GM08714 (cell line): ENCODE results near the gene PAX7.
"Not testable (repeated sequence)": the region's sequence is repeated elsewhere in the genome, so short reads cannot be mapped to it uniquely, and the experiment has no call there.

Experiments
- H3K4me3 ChIP-seq: fragments of 200-500 bp; sonication (Bioruptor generic); 2 replicates; pipeline ENCODE4 v1.5.1; 2014; ENCODE audit warnings: mild to moderate bottlenecking, low read length, inconsistent platforms
- ZNF274 ChIP-seq: IDR thresholded peaks from 2 replicates; pipeline ENCODE4 v1.6.1; 2012; ENCODE audit warnings: mild to moderate bottlenecking, low read depth, low read length

The PAX7 gene

DNA sequence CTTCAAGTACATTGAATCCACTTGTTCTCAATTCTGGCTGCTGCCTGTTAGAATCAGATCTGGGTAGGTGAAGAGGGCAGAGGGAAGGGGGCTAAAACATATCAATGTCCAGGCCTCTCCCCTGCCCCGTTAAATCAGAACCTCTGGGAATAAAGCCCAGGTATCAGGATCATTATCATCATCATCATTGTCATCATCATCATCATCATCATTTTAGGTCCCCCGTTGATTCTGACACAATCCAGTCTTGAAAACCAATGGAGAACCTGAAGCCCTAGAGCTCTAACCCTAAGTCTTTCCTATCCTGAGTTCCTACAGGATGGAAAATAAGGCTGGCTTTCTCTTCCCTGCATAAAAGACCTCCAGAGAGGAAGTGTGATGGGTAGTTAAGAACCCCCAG lies 135.7 kb downstream of the PAX7 start:
- H3K4me3 ChIP-seq = no peak overlapping the region
- no peak for TF ChIP-seq ZNF274

DNA sequence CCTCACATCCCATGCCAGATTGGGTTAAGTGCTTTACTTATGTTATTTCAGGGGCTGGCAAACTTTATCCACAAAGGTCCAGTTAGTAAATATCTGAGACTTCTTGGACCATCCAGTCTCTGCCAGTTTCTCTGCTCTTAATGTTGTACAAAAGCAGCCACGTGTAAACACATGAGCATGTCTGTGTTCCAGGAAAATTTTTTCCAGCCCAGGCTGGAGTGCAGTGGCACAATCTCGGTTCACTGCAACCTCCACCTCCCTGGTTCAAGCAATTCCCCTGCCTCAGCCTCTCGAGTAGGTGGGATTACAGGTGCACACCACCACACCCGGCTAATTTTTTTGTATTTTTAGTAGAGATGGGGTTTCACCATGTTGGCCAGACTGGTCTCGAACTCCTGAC lies 136.9 kb downstream of the PAX7 start:
- H3K4me3 ChIP-seq = not testable (repeated sequence)

DNA sequence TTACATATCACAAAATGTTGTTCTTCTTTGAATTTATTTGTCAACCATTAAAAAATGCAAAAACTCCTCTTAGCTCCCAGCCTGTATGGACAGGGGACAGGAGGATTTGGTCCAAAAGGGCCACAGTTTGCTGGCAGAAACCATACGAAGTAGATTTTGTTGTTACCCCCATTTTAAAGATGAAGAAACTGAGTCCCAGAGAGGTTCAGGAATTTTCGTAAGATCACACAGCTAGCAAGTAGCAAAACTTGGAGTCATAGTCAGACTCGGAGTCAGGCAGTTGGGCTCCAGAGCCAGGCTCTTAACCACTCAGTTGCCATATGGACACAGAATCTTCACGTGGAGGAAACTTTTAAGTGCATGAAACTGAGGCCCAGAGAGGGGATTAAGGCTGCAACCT lies 137.4 kb downstream of the PAX7 start:
- H3K4me3 ChIP-seq = no peak overlapping the region
- no peak for TF ChIP-seq ZNF274

DNA sequence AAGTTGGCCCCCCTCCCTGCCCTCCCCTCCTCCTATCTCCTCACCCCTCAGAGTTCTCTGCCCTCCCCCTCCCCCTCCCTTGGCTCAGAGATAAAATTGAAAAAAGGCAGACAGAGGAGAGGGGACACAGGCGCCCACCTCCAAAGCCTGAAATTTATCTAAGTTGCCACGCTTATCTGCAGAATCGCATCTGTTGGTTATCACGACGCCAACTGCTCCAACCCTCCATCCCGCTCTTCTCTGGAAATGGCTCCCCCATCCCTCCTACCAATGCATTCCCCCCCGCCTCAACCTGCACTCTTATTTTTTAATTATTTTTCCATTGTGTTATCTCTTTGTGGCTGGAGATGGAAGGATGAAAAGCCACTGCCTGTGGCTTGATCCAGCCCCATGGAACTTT lies 138.5 kb downstream of the PAX7 start:
- no peak for TF ChIP-seq ZNF274
- H3K4me3 ChIP-seq = no peak overlapping the region

DNA sequence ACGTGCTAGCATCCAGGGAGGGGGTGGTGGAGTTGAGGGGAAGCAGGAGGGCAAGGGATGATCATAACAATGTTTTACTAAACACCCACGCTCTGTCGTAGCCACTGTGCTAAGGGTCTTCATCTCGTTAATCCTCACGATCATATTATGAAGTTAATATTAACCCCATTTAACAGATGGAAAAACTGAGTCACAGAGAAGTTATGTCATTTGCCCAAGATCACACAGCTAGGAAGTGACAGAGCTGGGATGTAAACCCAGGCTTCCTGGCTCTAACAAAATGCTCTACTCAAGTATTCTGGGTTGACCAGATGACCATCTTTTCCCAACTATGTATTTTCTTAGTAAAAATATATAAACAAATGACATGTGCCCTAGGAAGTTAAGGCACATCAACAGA lies 140.2 kb downstream of the PAX7 start:
- no peak overlapping the region for H3K4me3 ChIP-seq
- no peak for TF ChIP-seq ZNF274

DNA sequence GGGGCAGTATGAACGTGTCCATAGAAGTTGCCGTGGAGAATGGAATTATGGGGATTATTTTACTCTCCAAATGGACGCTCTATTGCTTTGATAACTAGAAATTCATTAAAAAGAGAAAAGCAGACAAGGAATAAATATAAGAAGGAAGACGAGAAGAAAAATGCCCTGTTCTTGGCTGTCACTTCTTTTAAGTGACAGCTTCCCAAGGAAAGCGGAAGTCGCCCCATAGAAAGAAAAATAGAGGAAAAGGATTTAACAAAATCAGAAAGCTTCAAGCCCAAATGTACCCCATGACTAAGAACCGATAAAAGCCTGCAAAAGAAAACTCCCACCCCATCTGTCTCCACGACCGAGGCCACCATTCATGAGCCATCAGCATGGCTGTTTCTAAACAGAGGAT lies 143.1 kb downstream of the PAX7 start:
- TF ChIP-seq ZNF274 = no peak
- no peak overlapping the region for H3K4me3 ChIP-seq

DNA sequence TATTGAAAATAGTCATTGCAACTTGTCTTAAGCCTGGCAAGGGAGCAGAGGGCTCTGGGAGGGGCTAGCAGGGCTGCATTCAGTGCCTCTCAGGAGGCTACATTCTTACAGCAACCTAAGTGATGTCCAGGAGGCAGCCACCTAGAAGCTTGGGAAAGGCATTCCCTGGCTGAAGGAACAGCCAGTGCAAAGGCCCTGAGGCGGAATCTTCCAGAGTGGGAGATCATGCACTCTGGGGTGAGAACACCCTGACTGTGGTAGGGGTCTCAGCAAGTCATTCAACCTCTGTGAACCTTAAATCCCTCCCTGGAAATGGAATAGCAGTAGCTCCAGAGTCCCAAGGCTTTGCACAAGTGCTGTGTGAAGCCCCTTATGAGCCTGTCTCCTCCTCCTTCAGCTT lies 144.7 kb downstream of the PAX7 start:
- no peak for TF ChIP-seq ZNF274
- no peak overlapping the region for H3K4me3 ChIP-seq

DNA sequence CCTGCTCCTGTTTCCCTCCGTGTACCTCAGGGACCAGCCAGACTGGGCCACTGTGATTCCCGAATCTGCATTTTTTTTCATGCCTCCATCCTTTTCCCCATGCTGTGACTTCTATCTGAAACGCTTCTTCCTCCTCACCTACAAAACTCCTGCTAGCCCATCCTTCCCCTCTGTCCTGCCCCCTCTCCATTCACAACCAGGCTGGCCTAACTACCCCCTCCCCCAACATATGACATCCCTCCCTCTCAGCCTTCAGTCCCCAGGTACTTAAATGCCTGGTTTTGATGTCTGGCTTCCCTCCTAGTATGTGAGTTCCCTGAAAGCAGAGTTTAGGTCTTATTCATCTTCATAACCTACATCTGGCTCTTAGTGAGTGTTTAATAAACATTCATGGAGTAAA lies 146.1 kb downstream of the PAX7 start:
- no peak overlapping the region for H3K4me3 ChIP-seq
- no peak for TF ChIP-seq ZNF274

DNA sequence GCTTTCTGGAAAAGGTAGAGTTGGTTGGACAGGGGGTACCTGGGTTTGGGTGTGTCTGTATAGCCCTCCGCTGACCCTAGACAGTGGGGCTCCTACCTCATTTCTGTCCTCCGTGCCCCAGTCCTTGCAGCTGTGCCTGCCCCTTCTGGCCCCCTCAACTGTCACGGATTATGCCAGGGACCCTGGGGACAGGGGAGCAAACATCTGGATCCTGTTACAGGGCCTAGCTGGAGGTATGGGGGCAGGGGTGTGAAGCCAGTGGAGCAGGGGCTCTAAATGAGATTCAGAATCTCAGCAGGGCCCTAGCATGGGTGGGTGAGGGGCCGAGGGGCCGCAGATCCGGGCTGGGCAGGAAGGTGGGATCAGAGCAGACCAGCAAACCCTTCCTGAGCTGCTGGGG lies 147.8 kb downstream of the PAX7 start:
- TF ChIP-seq ZNF274 = no peak
- no peak overlapping the region for H3K4me3 ChIP-seq

DNA sequence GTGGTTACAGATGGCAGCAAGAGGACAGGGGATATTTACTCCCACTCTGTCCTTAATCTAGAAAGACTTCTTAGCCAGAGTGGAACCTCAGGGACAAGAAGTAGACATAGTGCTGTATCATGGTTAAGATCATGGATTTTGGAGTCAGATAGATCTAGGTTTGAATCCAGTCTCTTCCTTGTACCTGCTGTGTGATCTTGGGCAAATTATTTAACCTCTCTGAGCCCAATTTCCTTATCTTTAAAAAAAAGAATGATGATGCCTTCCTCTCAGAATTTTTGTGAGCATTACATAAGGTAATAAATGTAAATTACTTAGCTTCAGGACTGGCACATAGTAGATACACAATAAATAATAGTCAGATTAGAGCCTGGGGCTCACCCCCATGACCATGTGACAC lies 150.4 kb downstream of the PAX7 start:
- TF ChIP-seq ZNF274 = no peak

DNA sequence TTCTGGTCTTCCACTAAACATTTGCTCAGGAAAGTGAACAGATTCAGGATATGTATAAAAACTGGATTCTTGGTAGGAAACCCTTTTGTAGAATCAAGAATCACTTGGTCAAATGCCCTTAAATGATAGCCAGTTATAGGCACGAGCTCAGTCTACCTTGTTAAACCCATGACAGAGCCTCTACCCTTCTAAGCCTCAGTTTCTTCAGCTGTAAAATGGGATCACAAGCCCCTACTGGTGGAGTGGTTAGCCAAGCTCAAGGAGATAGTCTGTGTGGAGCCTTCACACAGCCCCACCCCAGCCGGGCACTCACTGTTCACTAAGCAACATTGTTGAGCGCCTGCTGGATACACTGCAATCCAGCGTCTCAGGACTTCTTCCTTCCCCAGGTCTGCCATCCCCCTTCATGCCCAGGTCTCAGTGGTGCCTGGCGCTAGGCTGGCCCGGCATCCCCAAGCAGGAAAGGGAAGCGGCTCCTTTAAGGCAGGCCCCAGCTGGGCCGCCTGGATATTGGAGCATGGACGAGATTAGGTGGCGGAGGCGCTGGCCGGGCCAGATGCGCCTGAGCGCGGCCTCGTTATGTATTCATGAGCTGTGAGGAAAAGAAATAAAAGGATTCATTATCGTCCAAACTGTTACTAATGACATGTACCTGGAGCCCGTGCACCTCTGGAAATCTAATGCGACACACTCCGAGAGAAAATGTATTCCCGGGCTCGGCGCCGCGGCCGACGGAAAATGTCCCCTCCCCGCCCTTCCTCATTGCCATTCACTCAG lies 153.2 kb downstream of the PAX7 start:
- H3K4me3 ChIP-seq = no peak overlapping the region
- TF ChIP-seq ZNF274 = no peak

More for the DNA sequence above, 150.4 kb downstream of the PAX7 start:
- H3K4me3 ChIP-seq = no peak overlapping the region

DNA sequence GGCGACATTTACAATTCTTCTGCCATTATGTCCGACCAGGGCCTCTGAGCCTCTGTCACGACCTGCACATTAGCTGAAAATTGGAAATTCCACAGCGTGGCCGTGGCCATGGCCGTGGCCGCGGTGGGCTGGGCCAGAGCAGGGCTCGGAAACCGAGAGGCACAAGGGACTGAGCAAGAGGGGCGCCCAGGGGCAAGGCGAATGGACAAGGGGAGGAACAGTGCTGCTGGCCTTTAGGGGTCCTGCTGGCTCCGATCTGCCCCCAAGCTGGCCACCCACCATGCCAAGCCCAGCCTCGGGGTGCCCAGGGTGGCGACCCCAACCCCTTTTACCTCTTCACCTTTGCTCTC lies 153.8 kb downstream of the PAX7 start:
- no peak overlapping the region for H3K4me3 ChIP-seq
- no peak for TF ChIP-seq ZNF274

DNA sequence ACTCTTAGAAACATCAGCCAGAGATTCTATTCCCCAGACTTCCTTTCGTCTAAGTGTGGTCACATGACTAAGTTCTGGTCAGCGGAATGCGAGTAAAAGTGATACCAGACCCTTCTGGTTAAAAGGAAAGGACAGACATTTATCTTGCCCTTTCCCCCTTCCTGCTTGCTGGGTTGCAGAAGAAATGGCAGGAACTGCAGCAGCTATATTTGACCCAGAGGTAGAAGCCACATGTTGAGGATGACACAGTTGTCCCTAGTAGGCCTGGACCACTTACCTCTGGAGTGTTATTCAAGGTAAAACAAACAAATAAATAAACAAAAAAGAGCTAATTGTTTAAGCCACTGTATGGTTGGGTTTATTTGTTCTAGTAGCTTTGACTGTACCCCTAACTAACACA lies 155.5 kb downstream of the PAX7 start:
- H3K4me3 ChIP-seq = no peak overlapping the region
- no peak for TF ChIP-seq ZNF274

DNA sequence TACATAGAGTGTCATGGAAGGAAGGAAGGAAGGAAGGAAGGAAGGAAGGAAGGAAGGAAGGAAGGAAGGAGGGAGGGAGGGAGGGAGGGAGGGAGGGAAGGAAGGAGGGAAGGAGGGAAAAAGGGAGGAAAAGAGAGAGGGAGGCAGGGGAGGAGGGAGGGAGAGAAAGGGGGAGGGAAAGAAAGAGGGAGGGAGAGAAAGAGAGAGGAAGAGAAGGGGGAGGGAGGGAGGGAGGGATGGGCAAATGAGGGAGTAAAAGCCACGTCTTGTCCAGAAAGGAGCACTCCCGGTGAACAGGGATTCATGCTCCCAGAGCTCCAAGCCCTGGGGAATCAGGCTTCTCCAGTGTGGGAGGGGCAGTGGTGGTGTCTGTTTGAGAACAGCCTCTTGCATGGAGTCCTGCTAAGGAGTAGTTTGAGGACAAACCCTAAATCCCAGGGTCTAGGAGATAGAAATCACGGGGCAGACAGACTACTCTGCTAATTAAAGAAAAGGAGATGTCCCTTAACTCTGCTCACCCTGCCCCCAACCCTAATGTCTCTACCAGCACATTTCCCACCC lies 157.3 kb downstream of the PAX7 start:
- TF ChIP-seq ZNF274 = no peak
- no peak overlapping the region for H3K4me3 ChIP-seq

DNA sequence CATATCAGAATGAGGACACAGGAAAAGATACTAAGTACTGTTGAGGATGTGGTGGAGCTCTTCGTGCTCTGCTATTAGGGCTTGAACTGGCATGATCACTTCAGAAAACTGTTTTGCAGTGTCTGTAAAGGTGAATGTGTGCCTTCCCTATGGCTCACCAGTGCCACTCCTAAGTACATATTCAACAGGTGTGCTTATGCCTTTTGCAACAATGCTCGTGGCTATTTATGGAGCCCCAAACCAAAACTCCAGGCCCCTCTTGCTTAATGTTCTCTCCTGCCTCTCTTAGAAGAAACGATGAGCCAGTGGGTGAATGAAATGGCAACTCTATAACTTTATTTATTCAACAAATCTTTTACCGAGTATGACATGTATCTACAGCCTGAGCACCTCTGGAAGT lies 158.6 kb downstream of the PAX7 start:
- no peak overlapping the region for H3K4me3 ChIP-seq
- TF ChIP-seq ZNF274 = no peak

DNA sequence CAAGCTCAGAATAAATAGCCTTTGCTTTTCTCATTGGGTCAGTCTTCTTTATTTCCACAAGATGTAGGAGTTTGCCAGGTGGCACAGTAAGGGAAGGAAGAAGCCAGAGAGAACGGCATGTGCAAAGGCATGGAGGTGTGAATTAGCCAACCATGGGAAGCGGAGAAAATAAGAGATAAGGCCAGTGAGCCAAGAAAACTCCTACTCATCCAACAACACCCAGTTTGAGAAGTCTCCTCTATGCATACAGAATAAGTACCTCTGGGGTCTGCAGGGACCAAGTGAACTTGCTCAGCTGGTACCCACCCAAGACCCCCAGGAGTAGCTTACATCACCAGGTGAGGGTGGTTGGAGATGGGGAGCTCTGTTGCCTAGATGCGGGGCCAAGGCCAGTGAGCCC lies 162.1 kb downstream of the PAX7 start:
- no peak for TF ChIP-seq ZNF274
- no peak overlapping the region for H3K4me3 ChIP-seq

DNA sequence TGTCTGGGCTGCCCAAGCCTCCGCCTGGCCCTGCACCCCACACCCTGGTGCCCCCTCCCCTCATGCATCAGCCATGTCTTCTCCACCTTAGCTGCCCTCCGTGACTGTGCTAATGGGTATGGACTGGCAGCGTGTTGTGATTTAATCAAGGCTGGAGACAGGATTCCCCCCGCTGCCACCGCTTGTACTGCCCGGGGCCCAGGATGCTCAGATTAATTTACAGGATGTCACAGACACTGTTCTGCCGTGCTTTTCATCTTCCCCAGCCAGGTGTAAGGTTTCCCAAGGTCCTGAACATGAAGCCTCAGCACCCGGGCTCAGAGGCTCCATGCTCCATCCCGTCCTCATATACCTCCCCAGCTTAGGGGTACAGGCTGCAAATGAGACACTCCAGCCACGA lies 162.5 kb downstream of the PAX7 start:
- TF ChIP-seq ZNF274 = no peak
- no peak overlapping the region for H3K4me3 ChIP-seq
